Spleen (tissue), 11 donors: ENCODE measurements around the gene SUN2. TPM values are rescaled to one million over a fixed set of nuclear protein-coding genes. Genes with fewer than 3 reads are reported as not detected.
A peak's percentile ranks its signal among the peaks of the same experiment; 100 is the strongest.

Experiments used
- DNase-seq: peaks from one replicate; pipeline ENCODE4 v3.0.0-alpha.2; 2020
- H3K27ac ChIP-seq, 8 donors: fragments of 200-600 bp; sonication (generic) in 7 of 8; 1 replicate in 4 of 8; 2 replicates in 4 of 8; pipeline versions ENCODE4 v1.5.0 to v1.8.0; 2016 to 2021; ENCODE audit warnings: inconsistent platforms in 4 of 8, mild to moderate bottlenecking in 4 of 8, moderate library complexity in 1 of 8
- H3K27me3 ChIP-seq, 7 donors: fragments of 200-600 bp; sonication (generic) in 6 of 7; replicated peaks in 1 of 7; 1 replicate in 4 of 7; 2 replicates in 3 of 7; pipeline versions ENCODE4 v1.5.0 to v1.8.0; 2016 to 2021; ENCODE audit warnings: inconsistent platforms in 3 of 7, mild to moderate bottlenecking in 1 of 7
- H3K36me3 ChIP-seq, 6 donors: fragments of 200-600 bp; sonication (generic) in 5 of 6; 1 replicate in 4 of 6; 2 replicates in 2 of 6; pipeline versions ENCODE4 v1.5.0 to v1.8.0; 2016 to 2021; ENCODE audit warnings: inconsistent platforms in 2 of 6
- H3K4me1 ChIP-seq, 6 donors: fragments of 200-600 bp; sonication (generic) in 5 of 6; 1 replicate in 3 of 6; 2 replicates in 3 of 6; pipeline versions ENCODE4 v1.5.0 to v1.8.0; 2016 to 2021; ENCODE audit warnings: inconsistent platforms in 3 of 6
- H3K4me3 ChIP-seq, 8 donors: fragments of 200-600 bp; sonication (generic) in 7 of 8; 1 replicate in 4 of 8; 2 replicates in 4 of 8; pipeline versions ENCODE4 v1.5.0 to v1.8.0; 2016 to 2021; ENCODE audit warnings: inconsistent platforms in 4 of 8, mild to moderate bottlenecking in 4 of 8, moderate library complexity in 2 of 8
- H3K9me3 ChIP-seq, 8 donors: fragments of 200-600 bp; sonication (generic) in 7 of 8; 1 replicate in 4 of 8; 2 replicates in 4 of 8; pipeline versions ENCODE4 v1.5.0 to v1.8.0; 2016 to 2021; ENCODE audit warnings: inconsistent platforms in 4 of 8
- CTCF ChIP-seq, 11 experiments: fragments of 200-600 bp in 7 of 11; fragments of 450-650 bp in 4 of 11; sonication (generic) in 4 of 11; IDR thresholded peaks in 8 of 11; conservative IDR thresholded peaks in 3 of 11; 1 replicate in 7 of 11; 2 replicates in 4 of 11; pipeline versions ENCODE4 v1.4.0 to v1.8.0; 2016 to 2021; ENCODE audit warnings: antibody characterized with exemption in 11 of 11, inconsistent platforms in 4 of 11, mild to moderate bottlenecking in 1 of 11
- POLR2A ChIP-seq, 3 donors: fragments of 450-650 bp; IDR thresholded peaks; one replicate each; pipeline ENCODE4 v1.5.1; 2017; ENCODE audit warnings: antibody characterized with exemption in 3 of 3, mild to moderate bottlenecking in 1 of 3
- POLR2AphosphoS5 ChIP-seq, 3 donors: sonication (generic); formaldehyde crosslinking; IDR thresholded peaks; one replicate each; pipeline ENCODE4 v1.5.1; 2017; ENCODE audit warnings: antibody characterized with exemption in 3 of 3
- WGBS, 5 donors: extraction: QIAGEN DNeasy Blood & Tissue Kit in 3 of 5; methylation state at CpG; one replicate each; pipeline versions ENCODE4 v1.1.5 to v1.1.7; 2013 to 2018; 5-methylcytosine and 5-hydroxymethylcytosine counted together
- intact Hi-C: fragments of 100-400 bp; cut with DNase I; formaldehyde crosslinking; loops from one replicate; pipeline ENCODE4 v1.15.0; 2023; ENCODE audit warnings: low total_unique reads
- polyA plus RNA-seq, 3 donors: library from polyadenylated mRNA; stranded (reverse); fragments of 200-250 nt; gene quantifications; one replicate each; pipeline ENCODE4 v1.2.1, GENCODE V29; 2013
- total RNA-seq, 7 donors: library from RNA; depleted of rRNA in 3 of 7; stranded (reverse); fragments of >200 nt in 3 of 7; fragmentation: NEBNext Ultra II Directional in 4 of 7; extraction: Animal tissue kit (Norgen Biotek cat#: 25700) in 4 of 7; gene quantifications; one replicate each; pipeline versions ENCODE4 v1.1.0 to v1.2.1, GENCODE V29; 2016 to 2021
- donor health status: healthy with polysubstance abuse.
- donor health status: DM: no; HTN: no; CAD: no; lungs with moderate emphysema.
- donor health status: DM: no; HTN: no; CAD: no.
- donor health status: Bipolar disorder and iron deficiency.
- donor health status: healthy.
- donor health status: DM: no; HTN: no; CAD: no.
- donor health status: DM: yes; HTN: yes; CAD: no.

The SUN2 gene
- total and polyA plus RNA-seq, 10 donors = 35.4 to 455 (median 208) TPM

GRCh38 chr22:38783095-38783615, 27.4 kb upstream of the SUN2 start:
- intact Hi-C loops = loop anchor here (5.0 kb wide), 1 partner anchor 74 kb away; no protein-coding TSS in a partner anchor

GRCh38 chr22:38782402-38783094, 26.8 kb upstream of the SUN2 start:
- intact Hi-C loops = loop anchor here (5.0 kb wide), 1 partner anchor 75 kb away; no protein-coding TSS in a partner anchor
- DNase-seq = no peak
- H3K36me3 ChIP-seq = peaks cover 0 to 43% (median 12%) of the 10 kb centered on the region in 6 donors
- no peak overlapping the region for H3K4me3 ChIP-seq
- TF ChIP-seq POLR2AphosphoS5 (IDR thresholded peaks at IDR 0.05) = no peak
- no peak for TF ChIP-seq POLR2A (IDR thresholded peaks at IDR 0.05)
- TF ChIP-seq CTCF (IDR thresholded peaks at IDR 0.05 in 8 of 11, conservative IDR thresholded peaks at IDR 0.05 in 3 of 11) = no peak
- peak overlapping the region in 2 of 8 donors; percentile 31 to 50 for H3K27ac ChIP-seq
- H3K4me1 ChIP-seq = peaks cover 6 to 27% (median 17%) of the 10 kb centered on the region in 6 donors
- WGBS, 5 donors = 49 to 60% (median 56%) methylated on average over 13 of the region's 13 CpGs
- no peaks in the 10 kb centered on the region for H3K27me3 ChIP-seq
- no peaks in the 10 kb centered on the region for H3K9me3 ChIP-seq

More at GRCh38 chr22:38783095-38783615, 27.4 kb upstream of the SUN2 start:
- 48 to 63% (median 53%) methylated on average over 13 to 14 of the region's 14 CpGs for WGBS, 5 donors
- H3K9me3 ChIP-seq = no peaks in the 10 kb centered on the region
- H3K36me3 ChIP-seq = peaks cover 0 to 43% (median 12%) of the 10 kb centered on the region in 6 donors
- no peak for TF ChIP-seq POLR2A (IDR thresholded peaks at IDR 0.05)
- no peak for TF ChIP-seq POLR2AphosphoS5 (IDR thresholded peaks at IDR 0.05)
- no peak for TF ChIP-seq CTCF (IDR thresholded peaks at IDR 0.05 in 8 of 11, conservative IDR thresholded peaks at IDR 0.05 in 3 of 11)
- H3K27me3 ChIP-seq = no peaks in the 10 kb centered on the region
- H3K27ac ChIP-seq = peak overlapping the region in 2 of 8 donors; percentile 31 to 50
- no peak for DNase-seq
- peaks cover 10 to 33% (median 23%) of the 10 kb centered on the region in 6 donors for H3K4me1 ChIP-seq
- no peak overlapping the region for H3K4me3 ChIP-seq

- peaks cover 6 to 22% (median 12%) of the 10 kb centered on the region in 6 donors for H3K4me1 ChIP-seq
- intact Hi-C loops = loop anchor here (5.0 kb wide), 1 partner anchor 76 kb away; no protein-coding TSS in a partner anchor
- WGBS, 5 donors = 93 to 96% (median 94%) methylated on average over 10 to 13 of the region's 13 CpGs
- no peaks in the 10 kb centered on the region for H3K9me3 ChIP-seq
- TF ChIP-seq POLR2A (IDR thresholded peaks at IDR 0.05) (no peak), POLR2AphosphoS5 (IDR thresholded peaks at IDR 0.05) (no peak), CTCF (IDR thresholded peaks at IDR 0.05 in 8 of 11, conservative IDR thresholded peaks at IDR 0.05 in 3 of 11) (no peak)
- no peak overlapping the region for H3K4me3 ChIP-seq
- no peak overlapping the region for H3K27ac ChIP-seq
- no peaks in the 10 kb centered on the region for H3K27me3 ChIP-seq
- no peak for DNase-seq
- H3K36me3 ChIP-seq = peaks cover 0 to 46% (median 12%) of the 10 kb centered on the region in 6 donors
Measured at GRCh38 chr22:38781033-38781432, 25.2 kb upstream of the SUN2 start.

- no peak for DNase-seq
- no peak overlapping the region for H3K27ac ChIP-seq
- no peaks in the 10 kb centered on the region for H3K27me3 ChIP-seq
- peaks cover 0 to 46% (median 12%) of the 10 kb centered on the region in 6 donors for H3K36me3 ChIP-seq
- 88 to 96% (median 95%) methylated on average over 24 to 27 of the region's 27 CpGs for WGBS, 5 donors
- H3K9me3 ChIP-seq = no peaks in the 10 kb centered on the region
- H3K4me1 ChIP-seq = peaks cover 0 to 20% (median 6%) of the 10 kb centered on the region in 6 donors
- TF ChIP-seq CTCF (IDR thresholded peaks at IDR 0.05 in 8 of 11, conservative IDR thresholded peaks at IDR 0.05 in 3 of 11) = no peak
- TF ChIP-seq POLR2AphosphoS5 (IDR thresholded peaks at IDR 0.05) = no peak
- no peak for TF ChIP-seq POLR2A (IDR thresholded peaks at IDR 0.05)
- intact Hi-C loops = no loop called here
- no peak overlapping the region for H3K4me3 ChIP-seq
Measured at GRCh38 chr22:38777087-38777671, 21.4 kb upstream of the SUN2 start.
